SK-N-SH treated with all-trans-retinoic acid at 6 μM for 48 hours (cell line): ENCODE data around the gene RGL3.
"Not testable (repeated sequence)": the region's sequence is repeated elsewhere in the genome, so short reads cannot be mapped to it uniquely, and the experiment has no call there.

Source experiments
- ATAC-seq: fragments of 200-7000 bp; cut with Tn5 transposase; 3 replicates; pipeline ENCODE4 v1.9.1; 2020; ENCODE audit warnings: mild to moderate bottlenecking, moderate library complexity
- ARNTL ChIP-seq: fragments of 450-650 bp; formaldehyde crosslinking; IDR thresholded peaks from 2 replicates; pipeline ENCODE4 v1.5.0; 2020; ENCODE audit warnings: low read depth, mild to moderate bottlenecking, moderate library complexity, borderline replicate concordance
- BACH2 ChIP-seq: fragments of 250-450 bp; sonication (Bioruptor Pico); IDR thresholded peaks from 2 replicates; pipeline ENCODE4 v1.9.0; 2021; ENCODE audit warnings: mild to moderate bottlenecking, borderline replicate concordance
- CREB5 ChIP-seq: fragments of 250-450 bp; sonication (Bioruptor Pico); IDR thresholded peaks from 2 replicates; pipeline ENCODE4 v1.5.1; 2020; ENCODE audit warnings: low read depth, mild to moderate bottlenecking, moderate library complexity
- CSDC2 ChIP-seq: fragments of 250-450 bp; sonication (Bioruptor Pico); IDR thresholded peaks from 2 replicates; pipeline ENCODE4 v1.5.0; 2020; ENCODE audit warnings: mild to moderate bottlenecking, moderate library complexity
- GLIS3 ChIP-seq: fragments of 250-450 bp; sonication (Bioruptor Pico); IDR thresholded peaks from 2 replicates; pipeline ENCODE4 v1.5.0; 2020; ENCODE audit warnings: mild to moderate bottlenecking, moderate library complexity
- ISL1 ChIP-seq: fragments of 250-450 bp; sonication (Bioruptor Pico); IDR thresholded peaks from 2 replicates; pipeline ENCODE4 v2.1.2; 2022; ENCODE audit warnings: mild to moderate bottlenecking, moderate library complexity
- OSR1 ChIP-seq: fragments of 250-450 bp; sonication (Bioruptor Pico); IDR thresholded peaks from 2 replicates; pipeline ENCODE4 v1.8.0; 2022; ENCODE audit warnings: moderate library complexity, mild to moderate bottlenecking, inconsistent platforms
- PATZ1 ChIP-seq: fragments of 250-450 bp; sonication (Bioruptor Pico); IDR thresholded peaks from 2 replicates; pipeline ENCODE4 v1.8.0; 2020; ENCODE audit warnings: mild to moderate bottlenecking, moderate library complexity, borderline replicate concordance
- POU6F1 ChIP-seq: fragments of 250-450 bp; sonication (Bioruptor Pico); IDR thresholded peaks from 2 replicates; pipeline ENCODE4 v1.8.0; 2021; ENCODE audit warnings: low read depth, mild to moderate bottlenecking, moderate library complexity, borderline replicate concordance
- PPARA ChIP-seq: fragments of 250-450 bp; sonication (Bioruptor Pico); IDR thresholded peaks from 2 replicates; pipeline ENCODE4 v1.5.0; 2020; ENCODE audit warnings: mild to moderate bottlenecking, borderline replicate concordance
- SNAI2 ChIP-seq: fragments of 250-450 bp; sonication (Bioruptor Pico); IDR thresholded peaks from 2 replicates; pipeline ENCODE4 v1.5.0; 2020; ENCODE audit warnings: mild to moderate bottlenecking, moderate library complexity
- TCF4 ChIP-seq: fragments of 250-450 bp; sonication (Bioruptor Pico); IDR thresholded peaks from 2 replicates; pipeline ENCODE4 v1.8.0; 2021; ENCODE audit warnings: mild to moderate bottlenecking, moderate library complexity, borderline replicate concordance
- TOX ChIP-seq: fragments of 250-450 bp; sonication (Bioruptor Pico); IDR thresholded peaks from 2 replicates; pipeline ENCODE4 v1.8.0; 2021; ENCODE audit warnings: mild to moderate bottlenecking, moderate library complexity, borderline replicate concordance
- ZC3H10 ChIP-seq: fragments of 250-450 bp; sonication (Bioruptor Pico); IDR thresholded peaks from 2 replicates; pipeline ENCODE4 v1.5.1; 2021; ENCODE audit warnings: mild to moderate bottlenecking, moderate library complexity
- ZFP3 ChIP-seq: fragments of 250-450 bp; sonication (Bioruptor Pico); IDR thresholded peaks from 2 replicates; pipeline ENCODE4 v1.5.0; 2020; ENCODE audit warnings: mild to moderate bottlenecking, moderate library complexity
- ZNF565 ChIP-seq: fragments of 450-650 bp; formaldehyde crosslinking; conservative IDR thresholded peaks from 2 replicates; pipeline ENCODE4 v1.5.0; 2020; ENCODE audit warnings: low read depth, mild to moderate bottlenecking, moderate library complexity
- ZNF70 ChIP-seq: fragments of 450-650 bp; formaldehyde crosslinking; IDR thresholded peaks from 2 replicates; pipeline ENCODE4 v1.5.0; 2020; ENCODE audit warnings: mild to moderate bottlenecking, moderate library complexity
- ZNF8 ChIP-seq: fragments of 450-650 bp; formaldehyde crosslinking; IDR thresholded peaks from 2 replicates; pipeline ENCODE4 v1.5.0; 2020; ENCODE audit warnings: mild to moderate bottlenecking, moderate library complexity
- TF ChIP-seq, protein P1 (sequence below): fragments of 250-450 bp; sonication (Bioruptor Pico); IDR thresholded peaks from 2 replicates; pipeline ENCODE4 v1.5.1; 2021; ENCODE audit warnings: mild to moderate bottlenecking, moderate library complexity

The RGL3 gene

DNA sequence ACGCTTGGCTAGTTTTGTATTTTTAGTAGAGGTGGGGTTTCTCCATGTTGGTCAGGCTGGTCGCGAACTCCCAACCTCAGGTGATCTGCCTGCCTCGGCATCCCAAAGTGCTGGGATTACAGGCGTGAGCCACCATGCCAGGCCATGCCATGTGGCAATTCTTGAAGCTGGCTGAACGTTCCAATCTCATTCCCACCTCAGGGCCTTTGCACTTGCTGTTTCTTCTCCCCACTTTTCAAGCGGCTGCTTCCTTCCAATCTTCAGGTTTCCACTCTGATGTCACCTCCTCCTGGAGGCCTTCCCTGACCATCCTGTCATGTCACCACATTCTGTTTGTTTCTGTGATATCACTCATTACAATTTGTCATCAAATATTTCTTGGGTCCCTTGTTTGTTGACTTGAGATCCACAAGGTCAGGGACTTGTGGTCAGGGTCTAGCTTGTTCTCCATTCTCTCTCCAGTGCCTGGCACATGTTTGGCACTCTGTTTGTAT is 39.2 kb downstream of the RGL3 start:
- TF ChIP-seq SNAI2 (CRISPR knock-in tag) (no peak), ZFP3 (CRISPR knock-in tag) (no peak), ISL1 (CRISPR knock-in tag) (no peak), ZNF8 (CRISPR knock-in tag) (no peak), PPARA (CRISPR knock-in tag) (no peak), OSR1 (no peak), ZNF565 (no peak), TOX (CRISPR knock-in tag) (no peak), TCF4 (CRISPR knock-in tag) (no peak), ZNF70 (CRISPR knock-in tag) (no peak), BACH2 (CRISPR knock-in tag) (no peak), CREB5 (CRISPR knock-in tag) (no peak), GLIS3 (CRISPR knock-in tag) (no peak), ARNTL (no peak), POU6F1 (CRISPR knock-in tag) (no peak), CSDC2 (CRISPR knock-in tag) (no peak), PATZ1 (no peak), ZC3H10 (CRISPR knock-in tag) (no peak)
- ATAC-seq, result no peak

GRCh38 chr19:11379269-11379845 is 39.8 kb downstream of the RGL3 start:
- TF ChIP-seq ZNF70 (CRISPR knock-in tag), result peak; percentile 89
- ATAC-seq, result not testable (repeated sequence)

DNA sequence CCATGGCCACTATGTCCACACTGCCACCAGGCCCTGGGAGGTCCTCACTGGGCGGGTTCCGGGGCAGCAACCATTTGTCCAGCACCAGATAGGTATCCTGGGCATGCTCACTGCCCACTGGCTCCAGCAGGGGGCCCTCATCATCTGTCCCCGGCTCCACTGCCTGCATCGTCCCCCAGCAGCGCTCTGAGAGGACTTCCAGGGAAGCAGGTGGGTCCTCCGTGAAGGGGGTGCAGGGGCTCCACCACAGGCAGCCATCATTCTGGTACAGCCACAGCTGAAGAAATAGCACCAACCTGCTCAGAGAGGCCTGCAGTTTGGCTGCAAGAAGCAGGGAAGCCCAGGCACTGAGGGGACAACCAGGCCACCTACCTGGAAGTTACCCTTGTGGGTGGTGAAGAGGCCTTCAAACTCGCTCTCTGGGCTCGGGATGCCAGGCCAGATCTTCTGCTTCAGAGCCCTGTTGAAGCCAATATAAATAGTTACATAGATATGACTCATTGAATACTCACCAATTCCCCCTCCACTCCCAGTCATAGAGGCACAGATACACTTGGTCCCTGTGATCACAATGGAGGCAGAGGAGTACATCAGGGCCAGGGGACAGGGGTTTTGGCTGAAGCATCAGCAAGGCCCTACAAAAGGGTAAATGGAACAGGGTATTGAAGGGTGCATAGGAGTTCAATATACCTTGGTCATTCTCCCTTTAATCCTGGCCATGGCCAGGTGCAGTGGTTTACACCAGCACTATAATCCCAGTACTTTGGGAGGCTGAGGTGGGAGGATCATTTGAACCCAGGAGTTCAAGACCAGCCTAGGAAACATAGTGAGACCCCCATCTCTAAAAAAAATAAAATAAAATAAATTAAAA is 40.6 kb downstream of the RGL3 start:
- TF ChIP-seq ZFP3 (CRISPR knock-in tag), result peak; percentile 100
- no peak for TF ChIP-seq PATZ1
- TF ChIP-seq, all 23 proteins: peak for 1
- no peak for ATAC-seq

GRCh38 chr19:11377756-11378155 is 41.4 kb downstream of the RGL3 start:
- TF ChIP-seq, protein P1, sequence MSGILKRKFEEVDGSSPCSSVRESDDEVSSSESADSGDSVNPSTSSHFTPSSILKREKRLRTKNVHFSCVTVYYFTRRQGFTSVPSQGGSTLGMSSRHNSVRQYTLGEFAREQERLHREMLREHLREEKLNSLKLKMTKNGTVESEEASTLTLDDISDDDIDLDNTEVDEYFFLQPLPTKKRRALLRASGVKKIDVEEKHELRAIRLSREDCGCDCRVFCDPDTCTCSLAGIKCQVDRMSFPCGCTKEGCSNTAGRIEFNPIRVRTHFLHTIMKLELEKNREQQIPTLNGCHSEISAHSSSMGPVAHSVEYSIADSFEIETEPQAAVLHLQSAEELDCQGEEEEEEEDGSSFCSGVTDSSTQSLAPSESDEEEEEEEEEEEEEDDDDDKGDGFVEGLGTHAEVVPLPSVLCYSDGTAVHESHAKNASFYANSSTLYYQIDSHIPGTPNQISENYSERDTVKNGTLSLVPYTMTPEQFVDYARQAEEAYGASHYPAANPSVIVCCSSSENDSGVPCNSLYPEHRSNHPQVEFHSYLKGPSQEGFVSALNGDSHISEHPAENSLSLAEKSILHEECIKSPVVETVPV (CRISPR knock-in tag), result no peak
- ATAC-seq, result no peak
